ENCODE data around the gene ALKBH5.

- no peak for TF ChIP-seq CTCF (conservative IDR thresholded peaks at IDR 0.05; ENCODE audit: low read length)
- no peak for TF ChIP-seq EZH2phosphoT487 (IDR thresholded peaks at IDR 0.05; ENCODE audit: borderline replicate concordance, low read depth, low read length)
Measured at GRCh38 chr17:18230288-18231141, 46.9 kb downstream of the ALKBH5 start.

Measured in OCI-LY7 (cell line).